Sigmoid colon (tissue), 7 donors: ENCODE data around the gene NXN. TPM values are rescaled to one million over a fixed set of nuclear protein-coding genes. Genes with fewer than 3 reads are reported as not detected.
"Not testable (repeated sequence)": the region's sequence is repeated elsewhere in the genome, so short reads cannot be mapped to it uniquely, and the experiment has no call there.

ENCODE experiments used
- DNase-seq: peaks from one replicate; pipeline ENCODE4 v3.0.0-alpha.2; 2019
- H3K27ac ChIP-seq, 4 donors: fragments of 200-600 bp; sonication (generic); one replicate each; pipeline ENCODE4 v1.5.1; 2016 to 2019; ENCODE audit warnings: mild to moderate bottlenecking in 1 of 4
- H3K27me3 ChIP-seq, 3 donors: fragments of 200-600 bp; sonication (generic); one replicate each; pipeline ENCODE4 v1.5.1; 2019; ENCODE audit warnings: mild to moderate bottlenecking in 1 of 3
- H3K36me3 ChIP-seq, 4 donors: fragments of 200-600 bp; sonication (generic); one replicate each; pipeline ENCODE4 v1.5.1; 2016 to 2019
- H3K4me1 ChIP-seq, 4 donors: fragments of 200-600 bp; sonication (generic); one replicate each; pipeline ENCODE4 v1.5.1; 2017 to 2019
- H3K4me3 ChIP-seq, 4 donors: fragments of 200-600 bp; sonication (generic); one replicate each; pipeline ENCODE4 v1.5.1; 2017 to 2019; ENCODE audit warnings: mild to moderate bottlenecking in 2 of 4, moderate library complexity in 1 of 4
- H3K9me3 ChIP-seq, 4 donors: fragments of 200-600 bp in 3 of 4; sonication (generic) in 3 of 4; one replicate each; pipeline versions ENCODE4 v1.5.1 to v1.6.1; 2013 to 2019
- CTCF ChIP-seq, 4 experiments: fragments of 450-650 bp in 3 of 4; fragments of 200-600 bp in 1 of 4; IDR thresholded peaks; one replicate each; pipeline ENCODE4 v1.5.1; 2016 to 2019; ENCODE audit warnings: antibody characterized with exemption in 4 of 4, mild to moderate bottlenecking in 3 of 4, moderate library complexity in 2 of 4
- EP300 ChIP-seq, 4 donors: sonication (generic); formaldehyde crosslinking; IDR thresholded peaks; one replicate each; pipeline ENCODE4 v1.6.1; 2017; ENCODE audit warnings: antibody characterized with exemption in 4 of 4
- POLR2A ChIP-seq, 2 donors: fragments of 450-650 bp; IDR thresholded peaks; one replicate each; pipeline ENCODE4 v1.6.1; 2016; ENCODE audit warnings: antibody characterized with exemption in 2 of 2, mild to moderate bottlenecking in 2 of 2, moderate library complexity in 2 of 2
- POLR2AphosphoS5 ChIP-seq, 4 donors: sonication (generic); formaldehyde crosslinking; IDR thresholded peaks; one replicate each; pipeline ENCODE4 v1.6.1; 2017; ENCODE audit warnings: antibody characterized with exemption in 4 of 4
- WGBS, 2 donors: extraction: QIAGEN DNeasy Blood & Tissue Kit; methylation state at CpG; one replicate each; pipeline ENCODE4 v1.1.7; 2013; 5-methylcytosine and 5-hydroxymethylcytosine counted together
- intact Hi-C: fragments of 100-400 bp; cut with DNase I; formaldehyde crosslinking; loops from one replicate; pipeline ENCODE4 v1.15.1; 2023
- polyA plus RNA-seq, 3 donors: library from polyadenylated mRNA; stranded (reverse); fragments of 200-250 nt; gene quantifications; one replicate each; pipeline ENCODE4 v1.2.3, GENCODE V29; 2013
- total RNA-seq, 4 donors: library from RNA; depleted of rRNA; stranded (reverse); fragments of >200 nt; gene quantifications; one replicate each; pipeline ENCODE4 v1.1.0, GENCODE V29; 2016
- donor health status: healthy with polysubstance abuse.
- donor health status: Bipolar disorder and iron deficiency.
- donor health status: healthy.

Gene NXN
- total and polyA plus RNA-seq, 7 donors: 1.4 to 75.9 (median 50.4) TPM

- H3K4me1 ChIP-seq: peaks cover 0 to 69% (median 50%) of the 10 kb centered on the region in 4 donors
- peak overlapping the region in 3 of 4 donors; percentile 7 to 88 (median 79) for H3K27ac ChIP-seq
- no peak for TF ChIP-seq CTCF (IDR thresholded peaks at IDR 0.05)
- TF ChIP-seq POLR2A (IDR thresholded peaks at IDR 0.05): no peak
- TF ChIP-seq EP300 (IDR thresholded peaks at IDR 0.05): no peak
- no peak for TF ChIP-seq POLR2AphosphoS5 (IDR thresholded peaks at IDR 0.05)
- H3K36me3 ChIP-seq: peaks cover 0 to 5% (median 0%) of the 10 kb centered on the region in 4 donors
- H3K4me3 ChIP-seq: no peak overlapping the region
- 78 to 80% methylated on average over 8 of the region's 8 CpGs for WGBS, 2 donors
- H3K27me3 ChIP-seq: no peaks in the 10 kb centered on the region
- no peaks in the 10 kb centered on the region for H3K9me3 ChIP-seq
- DNase-seq: no peak
- intact Hi-C loops: no loop called here
Measured at GRCh38 chr17:929586-929985, 50.0 kb downstream of the NXN start.

- Histone ChIP-seq H3K36me3 (peaks cover 0 to 6% (median 0%) of the 10 kb centered on the region in 4 donors), H3K27ac (peak overlapping the region; percentile 55 to 88 (median 76)), H3K9me3 (no peaks in the 10 kb centered on the region), H3K4me1 (peaks cover 0 to 53% (median 41%) of the 10 kb centered on the region in 4 donors), H3K27me3 (no peaks in the 10 kb centered on the region), H3K4me3 (peak overlapping the region in 1 of 4 donors; percentile 4)
- DNase-seq: peak; percentile 82
- intact Hi-C loops: no loop called here
- TF ChIP-seq CTCF (IDR thresholded peaks at IDR 0.05) (no peak), POLR2AphosphoS5 (IDR thresholded peaks at IDR 0.05) (peak in 2 of 4 donors; percentile 48 to 72), EP300 (IDR thresholded peaks at IDR 0.05) (no peak), POLR2A (IDR thresholded peaks at IDR 0.05) (peak in 1 of 2 donors; percentile 11)
- WGBS, 2 donors: 41 to 61% methylated on average over 17 of the region's 17 CpGs
Measured at GRCh38 chr17:927611-928461, 51.7 kb downstream of the NXN start.

- 77 to 78% methylated on average over 6 of the region's 6 CpGs for WGBS, 2 donors
- Histone ChIP-seq H3K27me3 (no peaks in the 10 kb centered on the region), H3K36me3 (peaks cover 0 to 15% (median 0%) of the 10 kb centered on the region in 4 donors), H3K9me3 (no peaks in the 10 kb centered on the region), H3K27ac (peak overlapping the region in 1 of 4 donors; percentile 88), H3K4me1 (peaks cover 0 to 56% (median 44%) of the 10 kb centered on the region in 4 donors), H3K4me3 (no peak overlapping the region)
- TF ChIP-seq EP300 (IDR thresholded peaks at IDR 0.05) (no peak), POLR2AphosphoS5 (IDR thresholded peaks at IDR 0.05) (no peak), POLR2A (IDR thresholded peaks at IDR 0.05) (no peak), CTCF (IDR thresholded peaks at IDR 0.05) (no peak)
- DNase-seq: no peak
- intact Hi-C loops: no loop called here
Measured at GRCh38 chr17:925817-926216, 53.8 kb downstream of the NXN start.

- Histone ChIP-seq H3K27ac (peak overlapping the region in 1 of 4 donors; percentile 12), H3K4me3 (no peak overlapping the region), H3K9me3 (no peaks in the 10 kb centered on the region), H3K27me3 (no peaks in the 10 kb centered on the region), H3K4me1 (peaks cover 0 to 54% (median 45%) of the 10 kb centered on the region in 4 donors), H3K36me3 (peaks cover 0 to 15% (median 0%) of the 10 kb centered on the region in 4 donors)
- intact Hi-C loops: no loop called here
- DNase-seq: no peak
- 45 to 69% methylated on average over 15 of the region's 15 CpGs for WGBS, 2 donors
- TF ChIP-seq POLR2A (IDR thresholded peaks at IDR 0.05) (no peak), POLR2AphosphoS5 (IDR thresholded peaks at IDR 0.05) (no peak), EP300 (IDR thresholded peaks at IDR 0.05) (no peak), CTCF (IDR thresholded peaks at IDR 0.05) (no peak)
Measured at GRCh38 chr17:924711-925475, 54.7 kb downstream of the NXN start.

GRCh38 chr17:924306-924705 lies 55.3 kb downstream of the NXN start:
- H3K27me3 ChIP-seq, H3K9me3 ChIP-seq, H3K27ac ChIP-seq, intact Hi-C loops, H3K4me3 ChIP-seq, DNase-seq: not testable (repeated sequence)
- peaks cover 0 to 49% (median 40%) of the 10 kb centered on the region in 4 donors for H3K4me1 ChIP-seq
- peaks cover 0 to 15% (median 0%) of the 10 kb centered on the region in 4 donors for H3K36me3 ChIP-seq
- 81 to 87% methylated on average over 15 of the region's 15 CpGs for WGBS, 2 donors
